Erythroblast (primary cell): Measurements from ENCODE around the gene NADK.

Experiments
- GATA1 ChIP-seq: IDR thresholded peaks from 2 replicates; pipeline ENCODE4 v1.6.1; 2011; ENCODE audit warnings: low read depth, mild to moderate bottlenecking, control low read depth, low read length, moderate library complexity
- POLR2A ChIP-seq: IDR thresholded peaks from 2 replicates; pipeline ENCODE4 v1.6.1; 2011; ENCODE audit warnings: mild to moderate bottlenecking, low read length

DNA sequence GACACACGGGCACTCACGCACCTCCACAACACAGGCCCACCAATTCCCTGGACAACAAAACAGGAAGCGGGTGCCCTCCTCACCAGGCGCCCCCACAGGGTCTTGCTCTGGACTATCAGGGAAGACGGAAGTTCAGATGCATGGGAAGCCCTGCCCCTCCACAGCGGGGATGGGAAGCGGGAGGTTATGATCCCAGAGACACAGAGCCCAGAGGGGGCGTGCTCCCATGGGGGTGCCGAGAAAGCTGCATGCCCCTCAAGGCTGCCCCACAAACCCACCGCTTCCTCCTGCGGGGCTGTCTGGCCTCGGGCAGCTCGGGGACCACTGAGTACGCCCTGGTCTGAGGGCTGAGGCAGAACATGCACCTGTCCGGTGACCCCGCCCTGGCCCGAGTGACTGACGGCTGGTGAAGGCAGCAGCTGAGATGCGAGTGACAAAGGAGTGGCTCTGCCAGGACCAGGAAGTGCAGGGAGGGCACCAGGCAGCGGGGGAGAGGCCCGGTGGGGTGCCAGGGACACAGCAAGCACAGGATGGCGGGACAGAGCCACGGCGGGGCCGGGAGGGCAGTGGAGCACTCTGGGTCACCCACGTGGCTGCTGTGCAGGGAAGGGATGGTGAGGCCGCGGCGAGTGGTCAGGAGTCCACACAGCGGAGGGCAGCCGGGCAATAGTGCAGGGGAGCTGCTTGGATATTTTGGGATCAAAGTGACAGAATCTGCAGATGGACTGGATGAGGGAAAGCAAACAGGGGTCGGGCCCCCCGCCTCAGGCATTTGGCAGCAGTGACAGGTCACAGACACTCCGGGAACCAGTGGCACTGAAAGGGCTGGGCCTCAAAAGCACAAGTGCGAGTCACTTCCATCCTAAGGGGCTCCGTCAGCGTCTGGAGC, 18.6 kb downstream of the NADK start:
- TF ChIP-seq POLR2A (no peak), GATA1 (no peak)
